Mesendoderm (in vitro differentiated cells): ENCODE results near the gene ABL1.

Experiments used
- DNase-seq: peaks from one replicate; pipeline ENCODE4 v3.0.0; 2013
- H2AK5ac ChIP-seq: 2 replicates; pipeline ENCODE4 v1.6.1; 2013; ENCODE audit warnings: low read length, inconsistent platforms
- H2BK120ac ChIP-seq: 2 replicates; pipeline ENCODE4 v1.6.1; 2013; ENCODE audit warnings: low read depth, mild to moderate bottlenecking, low read length, moderate library complexity, mixed read lengths
- H2BK15ac ChIP-seq: replicated peaks from 2 replicates; pipeline ENCODE4 v1.6.1; 2013; ENCODE audit warnings: low read depth, mild to moderate bottlenecking, moderate library complexity
- H2BK5ac ChIP-seq: 2 replicates; pipeline ENCODE4 v1.6.1; 2013; ENCODE audit warnings: low read length, inconsistent platforms
- H3K18ac ChIP-seq: 2 replicates; pipeline ENCODE4 v1.6.1; 2013; ENCODE audit warnings: mild to moderate bottlenecking, low read length, mixed read lengths
- H3K23ac ChIP-seq: one replicate; pipeline ENCODE4 v1.6.1; 2013; ENCODE audit warnings: low read length
- H3K27ac ChIP-seq: 2 replicates; pipeline ENCODE4 v1.5.1; 2013; ENCODE audit warnings: low read depth, mild to moderate bottlenecking, inconsistent platforms, low read length, moderate library complexity
- H3K27me3 ChIP-seq: 2 replicates; pipeline ENCODE4 v1.6.1; 2013; ENCODE audit warnings: low read length, control low read depth, mild to moderate bottlenecking, inconsistent platforms; ENCODE audit not compliant: insufficient read depth, poor library complexity
- H3K36me3 ChIP-seq: 2 replicates; pipeline ENCODE4 v1.6.1; 2013; ENCODE audit warnings: low read length, inconsistent platforms; ENCODE audit not compliant: control insufficient read depth, insufficient read depth
- H3K4ac ChIP-seq: one replicate; pipeline ENCODE4 v1.6.1; 2013; ENCODE audit warnings: low read depth, mild to moderate bottlenecking, low read length, moderate library complexity
- H3K4me1 ChIP-seq: 2 replicates; pipeline ENCODE4 v1.6.1; 2013; ENCODE audit warnings: low read depth, low read length, inconsistent platforms; ENCODE audit not compliant: control insufficient read depth
- H3K4me2 ChIP-seq: 2 replicates; pipeline ENCODE4 v1.6.1; 2013; ENCODE audit warnings: low read length
- H3K4me3 ChIP-seq: 2 replicates; pipeline ENCODE4 v1.5.1; 2013; ENCODE audit warnings: mild to moderate bottlenecking, low read length
- H3K56ac ChIP-seq: one replicate; pipeline ENCODE4 v1.6.1; 2013; ENCODE audit warnings: low read length
- H3K79me1 ChIP-seq: 2 replicates; pipeline ENCODE4 v1.6.1; 2013; ENCODE audit warnings: low read length, inconsistent platforms
- H3K79me2 ChIP-seq: 2 replicates; pipeline ENCODE4 v1.6.1; 2013; ENCODE audit warnings: mild to moderate bottlenecking, low read length; ENCODE audit not compliant: control insufficient read depth, insufficient read depth
- H3K9ac ChIP-seq: 2 replicates; pipeline ENCODE4 v1.6.1; 2013; ENCODE audit warnings: low read length, inconsistent platforms
- H4K5ac ChIP-seq: one replicate; pipeline ENCODE4 v1.6.1; 2013; ENCODE audit warnings: low read length
- H4K8ac ChIP-seq: one replicate; pipeline ENCODE4 v1.6.1; 2013; ENCODE audit warnings: low read depth, mild to moderate bottlenecking, control low read depth, low read length, moderate library complexity
- WGBS: extraction: QIAGEN DNeasy Blood & Tissue Kit; methylation state at CpG from one replicate; pipeline ENCODE4 v1.1.7; 2013; ENCODE audit warnings: low lambda C conversion rate, missing lambda C conversion rate; ENCODE audit not compliant: insufficient coverage; ENCODE audit errors: extremely low coverage; 5-methylcytosine and 5-hydroxymethylcytosine counted together

ABL1 gene

GRCh38 chr9:130915096-130915447, 80.0 kb downstream of the ABL1 start:
- Histone ChIP-seq H3K4ac (no peak overlapping the region), H3K18ac (no peak overlapping the region), H3K36me3 (no peaks in the 10 kb centered on the region), H3K79me1 (no peaks in the 10 kb centered on the region), H3K27ac (no peak overlapping the region), H3K79me2 (no peaks in the 10 kb centered on the region), H3K4me1 (no peaks in the 10 kb centered on the region), H2BK5ac (no peak overlapping the region), H3K4me2 (no peak overlapping the region), H4K5ac (no peak overlapping the region), H3K56ac (no peak overlapping the region), H4K8ac (no peak overlapping the region), H3K27me3 (no peaks in the 10 kb centered on the region), H3K23ac (no peak overlapping the region), H3K9ac (no peak overlapping the region), H2AK5ac (no peak overlapping the region), H2BK120ac (no peak overlapping the region), H3K4me3 (no peak overlapping the region), H2BK15ac (no peak overlapping the region)
- no CpG with 5 or more reads among the region's 8 CpGs for WGBS
- no peak for DNase-seq

- H3K36me3 ChIP-seq = no peaks in the 10 kb centered on the region
- H3K4me3 ChIP-seq = no peak overlapping the region
- H3K56ac ChIP-seq = no peak overlapping the region
- H3K18ac ChIP-seq = no peak overlapping the region
- H3K27me3 ChIP-seq = no peaks in the 10 kb centered on the region
- H3K79me1 ChIP-seq = no peaks in the 10 kb centered on the region
- no peak overlapping the region for H3K4me2 ChIP-seq
- H4K5ac ChIP-seq = no peak overlapping the region
- no peak overlapping the region for H2BK5ac ChIP-seq
- no peak overlapping the region for H2BK120ac ChIP-seq
- H2AK5ac ChIP-seq = no peak overlapping the region
- no peak overlapping the region for H4K8ac ChIP-seq
- H3K27ac ChIP-seq = no peak overlapping the region
- no peaks in the 10 kb centered on the region for H3K4me1 ChIP-seq
- H3K4ac ChIP-seq = no peak overlapping the region
- H2BK15ac ChIP-seq = no peak overlapping the region
- no peak overlapping the region for H3K23ac ChIP-seq
- no peak for DNase-seq
- no peaks in the 10 kb centered on the region for H3K79me2 ChIP-seq
- no peak overlapping the region for H3K9ac ChIP-seq
- WGBS = no CpG with 5 or more reads among the region's 34 CpGs
Observed at GRCh38 chr9:130917168-130917960, 82.3 kb downstream of the ABL1 start.

- H3K27ac ChIP-seq = no peak overlapping the region
- H4K5ac ChIP-seq = no peak overlapping the region
- H2BK5ac ChIP-seq = no peak overlapping the region
- H3K79me1 ChIP-seq = no peaks in the 10 kb centered on the region
- no peak overlapping the region for H3K9ac ChIP-seq
- no peaks in the 10 kb centered on the region for H3K79me2 ChIP-seq
- H3K27me3 ChIP-seq = no peaks in the 10 kb centered on the region
- no CpG with 5 or more reads among the region's 9 CpGs for WGBS
- no peak overlapping the region for H3K4me2 ChIP-seq
- H3K4ac ChIP-seq = no peak overlapping the region
- no peak overlapping the region for H3K18ac ChIP-seq
- no peaks in the 10 kb centered on the region for H3K36me3 ChIP-seq
- no peak overlapping the region for H3K56ac ChIP-seq
- no peak overlapping the region for H4K8ac ChIP-seq
- no peak overlapping the region for H3K23ac ChIP-seq
- H3K4me3 ChIP-seq = no peak overlapping the region
- H2BK120ac ChIP-seq = no peak overlapping the region
- no peaks in the 10 kb centered on the region for H3K4me1 ChIP-seq
- H2AK5ac ChIP-seq = no peak overlapping the region
- DNase-seq = peak; percentile 27
- no peak overlapping the region for H2BK15ac ChIP-seq
Observed at GRCh38 chr9:130918101-130918825, 83.2 kb downstream of the ABL1 start.

GRCh38 chr9:130918826-130919558, 83.9 kb downstream of the ABL1 start:
- no peaks in the 10 kb centered on the region for H3K79me1 ChIP-seq
- no peaks in the 10 kb centered on the region for H3K4me1 ChIP-seq
- no CpG with 5 or more reads among the region's 33 CpGs for WGBS
- no peak overlapping the region for H3K9ac ChIP-seq
- H3K4me2 ChIP-seq = no peak overlapping the region
- H2BK120ac ChIP-seq = no peak overlapping the region
- no peak overlapping the region for H3K18ac ChIP-seq
- H2BK15ac ChIP-seq = no peak overlapping the region
- H3K23ac ChIP-seq = no peak overlapping the region
- no peaks in the 10 kb centered on the region for H3K27me3 ChIP-seq
- no peak overlapping the region for H3K4ac ChIP-seq
- H4K8ac ChIP-seq = no peak overlapping the region
- H3K56ac ChIP-seq = no peak overlapping the region
- H2AK5ac ChIP-seq = no peak overlapping the region
- H3K4me3 ChIP-seq = no peak overlapping the region
- DNase-seq = no peak
- H3K79me2 ChIP-seq = no peaks in the 10 kb centered on the region
- H2BK5ac ChIP-seq = no peak overlapping the region
- H4K5ac ChIP-seq = no peak overlapping the region
- H3K27ac ChIP-seq = no peak overlapping the region
- no peaks in the 10 kb centered on the region for H3K36me3 ChIP-seq

- Histone ChIP-seq H3K4ac (no peak overlapping the region), H3K4me2 (no peak overlapping the region), H3K4me1 (no peaks in the 10 kb centered on the region), H3K27me3 (no peaks in the 10 kb centered on the region), H3K9ac (no peak overlapping the region), H2BK5ac (no peak overlapping the region), H4K8ac (no peak overlapping the region), H3K79me1 (no peaks in the 10 kb centered on the region), H3K79me2 (no peaks in the 10 kb centered on the region), H3K36me3 (no peaks in the 10 kb centered on the region), H3K23ac (no peak overlapping the region), H2AK5ac (no peak overlapping the region), H2BK15ac (no peak overlapping the region), H2BK120ac (no peak overlapping the region), H3K56ac (no peak overlapping the region), H4K5ac (no peak overlapping the region), H3K18ac (no peak overlapping the region), H3K4me3 (no peak overlapping the region), H3K27ac (no peak overlapping the region)
- no peak for DNase-seq
- WGBS = no CpG with 5 or more reads among the region's 14 CpGs
Observed at GRCh38 chr9:130919559-130920145, 84.6 kb downstream of the ABL1 start.
